Keratinocyte (primary cell): ENCODE results near the gene VPS35L. TPM values are rescaled to one million over a fixed set of nuclear protein-coding genes. Genes with fewer than 3 reads are reported as not detected.

Experiments
- DNase-seq: peaks from one replicate; pipeline ENCODE4 v3.0.0-alpha.2; 2011; ENCODE audit warnings: low read depth, missing footprints, low spot score
- FAIRE-seq: peaks from 2 replicates; lab custom pipeline; 2011; peaks lifted over from hg19 to GRCh38; lab: Jason Lieb, UNC
- H2AFZ ChIP-seq: 2 replicates; pipeline ENCODE4 v1.6.0; 2012; ENCODE audit warnings: low read length, control low read depth, inconsistent platforms; ENCODE audit not compliant: control insufficient read depth
- H3K27ac ChIP-seq: 2 replicates; pipeline ENCODE4 v1.5.1; 2011; ENCODE audit warnings: low read length; ENCODE audit not compliant: control insufficient read depth, insufficient read depth
- H3K27me3 ChIP-seq: 3 replicates; pipeline ENCODE4 v1.6.0; 2011; ENCODE audit warnings: low read length; ENCODE audit not compliant: control insufficient read depth, insufficient read depth; ENCODE audit errors: extremely low read depth
- H3K36me3 ChIP-seq, 2 experiments: 2 replicates in 1 of 2; 3 replicates in 1 of 2; pipeline ENCODE4 v1.5.1; 2011; ENCODE audit warnings: low read length in 2 of 2, mild to moderate bottlenecking in 1 of 2; ENCODE audit not compliant: control insufficient read depth in 2 of 2, insufficient read depth in 2 of 2; ENCODE audit errors: extremely low read depth in 1 of 2
- H3K4me1 ChIP-seq: 3 replicates; pipeline ENCODE4 v1.5.1; 2011; ENCODE audit warnings: low read length; ENCODE audit not compliant: control insufficient read depth, insufficient read depth; ENCODE audit errors: extremely low read depth
- H3K4me2 ChIP-seq: 3 replicates; pipeline ENCODE4 v1.6.0; 2011; ENCODE audit warnings: low read depth, low read length; ENCODE audit not compliant: control insufficient read depth, insufficient read depth; ENCODE audit errors: extremely low read depth
- H3K4me3 ChIP-seq, 3 experiments: fragments of 200-600 bp in 1 of 3; sonication (generic) in 1 of 3; 2 replicates in 2 of 3; 3 replicates in 1 of 3; pipeline ENCODE4 v1.5.1; 2011 to 2016; ENCODE audit warnings: low read length in 3 of 3, mild to moderate bottlenecking in 3 of 3, control low read depth in 2 of 3, inconsistent platforms in 1 of 3, low read depth in 1 of 3, mixed read lengths in 1 of 3, mixed run types in 1 of 3, moderate library complexity in 1 of 3; ENCODE audit not compliant: control insufficient read depth in 2 of 3, insufficient read depth in 2 of 3; ENCODE audit errors: extremely low read depth in 1 of 3
- H3K79me2 ChIP-seq: 2 replicates; pipeline ENCODE4 v1.6.0; 2012; ENCODE audit warnings: low read length; ENCODE audit not compliant: control insufficient read depth, insufficient read depth
- H3K9ac ChIP-seq: 3 replicates; pipeline ENCODE4 v1.6.0; 2011; ENCODE audit warnings: low read length; ENCODE audit not compliant: control insufficient read depth, insufficient read depth; ENCODE audit errors: extremely low read depth
- H3K9me1 ChIP-seq: 3 replicates; pipeline ENCODE4 v1.6.0; 2011; ENCODE audit warnings: low read length; ENCODE audit not compliant: control insufficient read depth, insufficient read depth; ENCODE audit errors: extremely low read depth
- H3K9me3 ChIP-seq: 2 replicates; pipeline ENCODE4 v1.5.1; 2012; ENCODE audit warnings: low read depth, low read length; ENCODE audit not compliant: control insufficient read depth
- H4K20me1 ChIP-seq: 3 replicates; pipeline ENCODE4 v1.6.0; 2011; ENCODE audit warnings: low read length; ENCODE audit not compliant: control insufficient read depth, insufficient read depth; ENCODE audit errors: extremely low read depth
- EZH2 ChIP-seq: IDR thresholded peaks from one replicate; pipeline ENCODE4 v1.6.1; 2012; ENCODE audit warnings: inconsistent platforms, mild to moderate bottlenecking, low read length, moderate library complexity
- dilution Hi-C: fragments of 300-500 bp; cut with MboI; formaldehyde crosslinking; loops from one replicate; pipeline ENCODE4 v1.7.0; 2020; ENCODE audit warnings: low sequenced_read_pairs; ENCODE audit not compliant: extremely low pct_ligation_motif_present
- polyA plus RNA-seq, 5 experiments: library from polyadenylated mRNA; depleted of rRNA in 3 of 5; stranded (reverse) in 3 of 5; stranded (forward) in 1 of 5; unstranded in 1 of 5; fragments of >200 nt; gene quantifications; 1 replicate in 1 of 5; 2 replicates in 3 of 5; 3 replicates in 1 of 5; pipeline versions ENCODE4 v1.2.1 to v1.2.3, GENCODE V29; 2011 to 2012; ENCODE audit warnings: missing spikeins in 2 of 5, low read depth in 1 of 5, low replicate concordance in 1 of 5
- TF ChIP-seq, protein P1 (sequence below), 3 experiments: IDR thresholded peaks in 1 of 3; conservative IDR thresholded peaks in 1 of 3; optimal IDR thresholded peaks in 1 of 3; 2 replicates in 2 of 3; 3 replicates in 1 of 3; pipeline versions ENCODE3 to v1.5.1; 2011; ENCODE audit warnings: low read length in 3 of 3, mild to moderate bottlenecking in 3 of 3, moderate library complexity in 2 of 3, control low read depth in 1 of 3, inconsistent platforms in 1 of 3; ENCODE audit not compliant: insufficient read depth in 2 of 3; ENCODE audit errors: extremely low read depth in 1 of 3

Gene VPS35L
- polyA plus RNA-seq, 1 donor (not counting 4 experiments of a cell fraction or from before 2014, with no cell fraction given), result 22.1 TPM

DNA sequence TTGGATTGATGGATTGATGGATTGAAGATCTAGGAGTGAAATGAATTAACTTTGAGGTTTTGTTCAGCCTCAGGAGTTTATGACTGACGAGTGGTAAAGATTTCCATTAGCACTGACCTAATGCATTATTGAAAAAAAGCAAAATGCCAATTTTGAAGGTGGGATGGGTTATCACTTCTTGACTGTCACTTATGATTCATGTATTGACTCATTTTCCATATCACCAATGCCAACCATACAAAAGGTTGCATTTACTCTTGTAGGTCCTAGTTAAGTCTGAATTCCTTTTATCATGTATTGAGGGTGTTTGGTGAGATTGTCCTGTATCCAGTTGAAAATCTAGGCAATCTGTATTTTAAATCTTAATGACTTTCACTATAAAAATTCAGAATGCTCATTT is 104.9 kb downstream of the VPS35L start:
- FAIRE-seq, result no peak
- dilution Hi-C loops, result no loop called here
- Histone ChIP-seq H3K9me3 (no peaks in the 10 kb centered on the region), H3K4me1 (no peaks in the 10 kb centered on the region), H3K9me1 (no peaks in the 10 kb centered on the region), H3K4me3 (no peak overlapping the region), H3K27ac (no peak overlapping the region), H3K4me2 (no peak overlapping the region), H3K9ac (no peak overlapping the region), H2AFZ (no peak overlapping the region), H3K36me3 (peaks cover 0 to 2% of the 10 kb centered on the region in 2 experiments), H3K27me3 (no peaks in the 10 kb centered on the region), H3K79me2 (no peaks in the 10 kb centered on the region), H4K20me1 (no peaks in the 10 kb centered on the region)
- no peak for DNase-seq
- TF ChIP-seq, protein P1, sequence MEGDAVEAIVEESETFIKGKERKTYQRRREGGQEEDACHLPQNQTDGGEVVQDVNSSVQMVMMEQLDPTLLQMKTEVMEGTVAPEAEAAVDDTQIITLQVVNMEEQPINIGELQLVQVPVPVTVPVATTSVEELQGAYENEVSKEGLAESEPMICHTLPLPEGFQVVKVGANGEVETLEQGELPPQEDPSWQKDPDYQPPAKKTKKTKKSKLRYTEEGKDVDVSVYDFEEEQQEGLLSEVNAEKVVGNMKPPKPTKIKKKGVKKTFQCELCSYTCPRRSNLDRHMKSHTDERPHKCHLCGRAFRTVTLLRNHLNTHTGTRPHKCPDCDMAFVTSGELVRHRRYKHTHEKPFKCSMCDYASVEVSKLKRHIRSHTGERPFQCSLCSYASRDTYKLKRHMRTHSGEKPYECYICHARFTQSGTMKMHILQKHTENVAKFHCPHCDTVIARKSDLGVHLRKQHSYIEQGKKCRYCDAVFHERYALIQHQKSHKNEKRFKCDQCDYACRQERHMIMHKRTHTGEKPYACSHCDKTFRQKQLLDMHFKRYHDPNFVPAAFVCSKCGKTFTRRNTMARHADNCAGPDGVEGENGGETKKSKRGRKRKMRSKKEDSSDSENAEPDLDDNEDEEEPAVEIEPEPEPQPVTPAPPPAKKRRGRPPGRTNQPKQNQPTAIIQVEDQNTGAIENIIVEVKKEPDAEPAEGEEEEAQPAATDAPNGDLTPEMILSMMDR (optimal IDR thresholded peaks at IDR 0.05 in 1 of 3, IDR thresholded peaks at IDR 0.05 in 1 of 3, conservative IDR thresholded peaks at IDR 0.05 in 1 of 3; ENCODE audit: extremely low read depth in 1 of 3, insufficient read depth in 2 of 3, low read length in 3 of 3), result no peak
- TF ChIP-seq EZH2, result no peak

DNA sequence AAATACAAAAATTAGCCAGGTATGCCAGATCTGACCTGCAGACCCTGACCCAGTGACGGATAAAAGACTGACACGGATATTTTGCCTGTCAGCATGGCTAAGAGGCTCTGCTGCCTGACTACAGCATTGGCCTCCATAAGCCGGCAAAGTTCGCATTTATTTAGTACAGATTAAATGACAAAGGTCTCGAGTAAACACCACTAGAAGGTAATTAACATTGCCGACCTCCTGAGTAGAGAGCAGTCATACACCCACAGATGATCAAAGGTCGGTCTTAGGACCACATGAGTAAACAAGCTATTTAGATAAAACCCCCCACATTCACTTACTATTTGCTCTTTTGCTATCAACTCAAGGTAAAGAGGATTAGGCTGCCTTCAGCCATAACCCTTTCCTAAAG is 106.8 kb downstream of the VPS35L start:
- Histone ChIP-seq H3K4me1 (no peaks in the 10 kb centered on the region), H4K20me1 (no peaks in the 10 kb centered on the region), H3K4me2 (no peak overlapping the region), H3K9me3 (no peaks in the 10 kb centered on the region), H3K9ac (no peak overlapping the region), H3K36me3 (no peaks in the 10 kb centered on the region), H3K27ac (no peak overlapping the region), H3K4me3 (no peak overlapping the region), H2AFZ (no peak overlapping the region), H3K27me3 (no peaks in the 10 kb centered on the region), H3K9me1 (no peaks in the 10 kb centered on the region), H3K79me2 (no peaks in the 10 kb centered on the region)
- no peak for DNase-seq
- no peak for FAIRE-seq
- no peak for TF ChIP-seq EZH2
- TF ChIP-seq, protein P1 (optimal IDR thresholded peaks at IDR 0.05 in 1 of 3, IDR thresholded peaks at IDR 0.05 in 1 of 3, conservative IDR thresholded peaks at IDR 0.05 in 1 of 3; ENCODE audit: extremely low read depth in 1 of 3, insufficient read depth in 2 of 3, low read length in 3 of 3), result no peak
- dilution Hi-C loops, result no loop called here
